Colonic mucosa (tissue), 4 donors: ENCODE data around the gene EMILIN2. TPM values are rescaled to one million over a fixed set of nuclear protein-coding genes. Genes with fewer than 3 reads are reported as not detected.

Source experiments
- DNase-seq: peaks from one replicate; pipeline ENCODE4 v3.0.0-alpha.2; 2020
- H3K27ac ChIP-seq: fragments of 200-600 bp; one replicate; pipeline ENCODE4 v1.8.0; 2021
- H3K27me3 ChIP-seq: fragments of 200-600 bp; one replicate; pipeline ENCODE4 v1.8.0; 2021
- H3K36me3 ChIP-seq: fragments of 200-600 bp; one replicate; pipeline ENCODE4 v1.8.0; 2021
- H3K4me1 ChIP-seq: fragments of 200-600 bp; one replicate; pipeline ENCODE4 v1.8.0; 2021; ENCODE audit warnings: mild to moderate bottlenecking
- H3K4me3 ChIP-seq: fragments of 200-600 bp; one replicate; pipeline ENCODE4 v1.8.0; 2021
- H3K9ac ChIP-seq, 2 donors: one replicate each; pipeline ENCODE4 v1.7.0; 2013; ENCODE audit warnings: control low read depth in 2 of 2, low read depth in 2 of 2, low read length in 2 of 2
- H3K9me3 ChIP-seq: fragments of 200-600 bp; one replicate; pipeline ENCODE4 v1.8.0; 2021
- CTCF ChIP-seq: fragments of 200-600 bp; IDR thresholded peaks from one replicate; pipeline ENCODE4 v1.8.0; 2022; ENCODE audit warnings: antibody characterized with exemption, mild to moderate bottlenecking
- intact Hi-C: fragments of 100-400 bp; cut with DNase I; formaldehyde crosslinking; loops from one replicate; pipeline ENCODE4 v1.14.1; 2022
- total RNA-seq, 2 donors: library from RNA; stranded (reverse); fragmentation: NEBNext Ultra II Directional in 1 of 2; extraction: Animal tissue kit (Norgen Biotek cat#: 25700) in 1 of 2; gene quantifications; one replicate each; pipeline ENCODE4 v1.2.1, GENCODE V29; 2021
- donor health status: healthy.
- donor health status: DM: no; HTN: no; CAD: no.
- donor health status: DM: no; HTN: no; CAD: no.

EMILIN2 gene
- total RNA-seq, 2 donors from 2014 or later = 17.0 to 23.2 TPM

GRCh38 chr18:2926528-2926927 is 79.7 kb downstream of the EMILIN2 start:
- intact Hi-C loops = no loop called here
- Histone ChIP-seq H3K36me3 (peaks cover 29% of the 10 kb centered on the region), H3K9ac (no peak overlapping the region), H3K27ac (no peak overlapping the region), H3K27me3 (no peaks in the 10 kb centered on the region), H3K4me1 (no peaks in the 10 kb centered on the region), H3K9me3 (no peaks in the 10 kb centered on the region), H3K4me3 (no peak overlapping the region)
- no peak for TF ChIP-seq CTCF
- DNase-seq = no peak

GRCh38 chr18:2927745-2928144 is 80.9 kb downstream of the EMILIN2 start:
- intact Hi-C loops = no loop called here
- no peak for TF ChIP-seq CTCF
- Histone ChIP-seq H3K27ac (no peak overlapping the region), H3K27me3 (no peaks in the 10 kb centered on the region), H3K36me3 (peaks cover 29% of the 10 kb centered on the region), H3K4me3 (no peak overlapping the region), H3K4me1 (no peaks in the 10 kb centered on the region), H3K9ac (no peak overlapping the region), H3K9me3 (no peaks in the 10 kb centered on the region)
- DNase-seq = no peak

GRCh38 chr18:2932247-2933181 is 85.7 kb downstream of the EMILIN2 start:
- no peak overlapping the region for H3K4me3 ChIP-seq
- DNase-seq = peak; percentile 66
- H3K9ac ChIP-seq = no peak overlapping the region
- no peaks in the 10 kb centered on the region for H3K4me1 ChIP-seq
- no peak overlapping the region for H3K27ac ChIP-seq
- TF ChIP-seq CTCF = peak; percentile 68
- no peaks in the 10 kb centered on the region for H3K9me3 ChIP-seq
- no peaks in the 10 kb centered on the region for H3K27me3 ChIP-seq
- intact Hi-C loops = loop anchor here (5.0 to 10.0 kb wide), 5 partner anchors 52 to 315 kb away; partner anchors contain the start of gene MYL12A
- H3K36me3 ChIP-seq = peaks cover 10% of the 10 kb centered on the region

- Histone ChIP-seq H3K4me1 (peaks cover 4% of the 10 kb centered on the region), H3K27ac (no peak overlapping the region), H3K4me3 (no peak overlapping the region), H3K9me3 (no peaks in the 10 kb centered on the region), H3K27me3 (no peaks in the 10 kb centered on the region), H3K36me3 (peaks cover 5% of the 10 kb centered on the region), H3K9ac (no peak overlapping the region)
- intact Hi-C loops = loop anchor here (5.0 to 10.0 kb wide), 5 partner anchors 51 to 313 kb away; partner anchors contain the start of gene MYL12A
- no peak for DNase-seq
- no peak for TF ChIP-seq CTCF
These were observed 87.2 kb downstream of the EMILIN2 start for GRCh38 chr18:2933995-2934394.

- intact Hi-C loops = loop anchor here (10.0 kb wide), 1 partner anchor 49 kb away; no protein-coding TSS in a partner anchor
- TF ChIP-seq CTCF = no peak
- no peak for DNase-seq
- Histone ChIP-seq H3K9me3 (no peaks in the 10 kb centered on the region), H3K27ac (no peak overlapping the region), H3K27me3 (no peaks in the 10 kb centered on the region), H3K4me1 (peaks cover 5% of the 10 kb centered on the region), H3K9ac (no peak overlapping the region), H3K36me3 (peaks cover 5% of the 10 kb centered on the region), H3K4me3 (no peak overlapping the region)
These were observed 88.8 kb downstream of the EMILIN2 start for GRCh38 chr18:2935438-2936192.
